ENCODE results near the gene RABGAP1L.
"Not testable (repeated sequence)": the region's sequence is repeated elsewhere in the genome, so short reads cannot be mapped to it uniquely, and the experiment has no call there.

The RABGAP1L gene

DNA sequence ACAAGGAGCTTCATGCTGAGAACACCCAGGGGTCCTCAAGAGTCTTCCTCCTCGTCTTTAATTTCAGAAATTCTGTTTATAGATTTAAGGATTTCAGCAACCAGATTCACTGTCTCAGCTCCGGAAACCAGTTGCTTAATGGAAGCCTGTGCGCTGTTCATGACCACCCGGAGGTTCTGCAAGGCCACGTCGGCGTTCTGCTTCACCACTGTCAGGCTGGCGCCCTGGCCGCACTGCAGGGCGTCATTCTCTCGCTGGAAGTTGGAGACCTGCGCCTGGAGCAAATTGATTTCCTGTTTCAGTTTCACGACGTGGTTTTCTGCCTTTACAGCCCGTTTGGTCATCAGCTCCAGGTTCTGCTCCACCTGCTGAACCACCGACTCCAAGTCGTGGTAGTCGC lies 885.3 kb downstream of the RABGAP1L start:
- not testable (repeated sequence) for DNase-seq (ENCODE audit: low read depth)

Measured in stimulated activated CD8-positive, alpha-beta memory T cell treated with anti-CD3 and anti-CD28 coated beads, Interleukin-12 subunit alpha, Interleukin-12 subunit beta, amount 100 ng/mL, for 4 hours (primary cell).